HEK293 (cell line): ENCODE measurements around the gene DSC2.

Experiments
- CTCF ChIA-PET: fragments of 350-600 bp; formaldehyde crosslinking; extraction: SDS; loops from one replicate; lab custom pipeline; 2021; ENCODE audit warnings: antibody characterized with exemption; lab: Yijun Ruan, JAX
- POLR2A ChIA-PET: fragments of 300-600 bp; formaldehyde crosslinking; extraction: SDS; loops from one replicate; lab custom pipeline; 2020; ENCODE audit warnings: antibody characterized with exemption, inconsistent platforms; lab: Yijun Ruan, JAX
- H3K27ac ChIP-seq: fragments of 200-500 bp; sonication (Bioruptor generic); 2 replicates; pipeline ENCODE4 v1.5.1; 2014; ENCODE audit warnings: low read depth, low read length, control low read depth, inconsistent platforms; ENCODE audit errors: extremely low read depth
- H3K36me3 ChIP-seq, 2 experiments: fragments of 200-500 bp in 1 of 2; sonication (Bioruptor generic) in 1 of 2; 1 replicate in 1 of 2; 2 replicates in 1 of 2; pipeline ENCODE4 v1.5.1; 2014 to 2017; ENCODE audit warnings: inconsistent platforms in 2 of 2, low read length in 2 of 2; ENCODE audit not compliant: control insufficient read depth in 2 of 2, insufficient read depth in 1 of 2
- H3K4me1 ChIP-seq: fragments of 200-500 bp; sonication (Bioruptor generic); 2 replicates; pipeline ENCODE4 v1.5.1; 2014; ENCODE audit warnings: mild to moderate bottlenecking, low read length, inconsistent platforms; ENCODE audit not compliant: control insufficient read depth, insufficient read depth
- H3K4me3 ChIP-seq: 2 replicates; pipeline ENCODE4 v1.5.1; 2011; ENCODE audit warnings: low read depth, mild to moderate bottlenecking, control low read depth, low read length, moderate library complexity
- H3K9me3 ChIP-seq: fragments of 200-500 bp; sonication (Bioruptor generic); 2 replicates; pipeline ENCODE4 v1.5.1; 2014; ENCODE audit warnings: low read depth, low read length, inconsistent platforms; ENCODE audit not compliant: control insufficient read depth, insufficient read depth
- GFI1B ChIP-seq: fragments of 450-650 bp; formaldehyde crosslinking; IDR thresholded peaks from 2 replicates; pipeline ENCODE4 v1.5.1; 2016; ENCODE audit warnings: missing biosample characterization, missing genetic modification characterization
- HOXD13 ChIP-seq: sonication (generic); formaldehyde crosslinking; IDR thresholded peaks from 2 replicates; pipeline ENCODE4 v1.8.0; 2022; ENCODE audit warnings: missing genetic modification reagents, borderline replicate concordance
- OVOL3 ChIP-seq: fragments of 450-650 bp; formaldehyde crosslinking; IDR thresholded peaks from 2 replicates; pipeline ENCODE4 v1.5.1; 2016; ENCODE audit warnings: missing biosample characterization, missing genetic modification characterization
- REPIN1 ChIP-seq: fragments of 450-650 bp; formaldehyde crosslinking; IDR thresholded peaks from 2 replicates; pipeline ENCODE4 v1.5.1; 2017; ENCODE audit warnings: missing biosample characterization, missing genetic modification characterization, low read depth
- SCRT1 ChIP-seq: fragments of 450-650 bp; formaldehyde crosslinking; IDR thresholded peaks from 2 replicates; pipeline ENCODE4 v1.5.1; 2016; ENCODE audit warnings: missing biosample characterization, missing genetic modification characterization, borderline replicate concordance
- SP2 ChIP-seq: fragments of 450-650 bp; formaldehyde crosslinking; IDR thresholded peaks from 2 replicates; pipeline ENCODE4 v1.5.1; 2016; ENCODE audit warnings: missing biosample characterization, missing genetic modification characterization
- ZBTB48 ChIP-seq: fragments of 450-650 bp; formaldehyde crosslinking; IDR thresholded peaks from 2 replicates; pipeline ENCODE4 v1.5.1; 2016; ENCODE audit warnings: missing biosample characterization, missing genetic modification characterization
- ZEB2 ChIP-seq: fragments of 450-650 bp; formaldehyde crosslinking; IDR thresholded peaks from 2 replicates; pipeline ENCODE4 v1.5.1; 2016; ENCODE audit warnings: missing biosample characterization, missing genetic modification characterization
- ZNF10 ChIP-seq: fragments of 450-650 bp; formaldehyde crosslinking; IDR thresholded peaks from 2 replicates; pipeline ENCODE4 v1.5.1; 2017; ENCODE audit warnings: missing biosample characterization, missing genetic modification characterization
- ZNF112 ChIP-seq: fragments of 450-650 bp; formaldehyde crosslinking; IDR thresholded peaks from 2 replicates; pipeline ENCODE4 v1.5.0; 2017; ENCODE audit warnings: missing biosample characterization, missing genetic modification characterization
- ZNF133 ChIP-seq: fragments of 450-650 bp; formaldehyde crosslinking; IDR thresholded peaks from 2 replicates; pipeline ENCODE4 v1.5.1; 2016; ENCODE audit warnings: missing biosample characterization, missing genetic modification characterization
- ZNF138 ChIP-seq: fragments of 450-650 bp; formaldehyde crosslinking; IDR thresholded peaks from 2 replicates; pipeline ENCODE4 v1.5.1; 2016; ENCODE audit warnings: missing biosample characterization, missing genetic modification characterization, borderline replicate concordance
- ZNF175 ChIP-seq: fragments of 450-650 bp; formaldehyde crosslinking; IDR thresholded peaks from 2 replicates; pipeline ENCODE4 v1.5.1; 2016; ENCODE audit warnings: missing biosample characterization, missing genetic modification characterization
- ZNF2 ChIP-seq: fragments of 450-650 bp; formaldehyde crosslinking; IDR thresholded peaks from 2 replicates; pipeline ENCODE4 v1.5.1; 2016; ENCODE audit warnings: missing biosample characterization, missing genetic modification characterization
- ZNF221 ChIP-seq: fragments of 450-650 bp; formaldehyde crosslinking; IDR thresholded peaks from 2 replicates; pipeline ENCODE4 v1.5.1; 2017; ENCODE audit warnings: missing biosample characterization, missing genetic modification characterization, borderline replicate concordance
- ZNF292 ChIP-seq: fragments of 450-650 bp; formaldehyde crosslinking; IDR thresholded peaks from 2 replicates; pipeline ENCODE4 v1.5.1; 2016; ENCODE audit warnings: low read depth, missing biosample characterization, missing genetic modification characterization, borderline replicate concordance
- ZNF341 ChIP-seq: fragments of 450-650 bp; formaldehyde crosslinking; IDR thresholded peaks from 2 replicates; pipeline ENCODE4; 2016; ENCODE audit warnings: low read depth, missing biosample characterization, missing genetic modification characterization
- ZNF394 ChIP-seq: fragments of 450-650 bp; formaldehyde crosslinking; IDR thresholded peaks from 2 replicates; pipeline ENCODE4 v1.5.1; 2016; ENCODE audit warnings: missing biosample characterization, missing genetic modification characterization, mild to moderate bottlenecking, moderate library complexity, borderline replicate concordance
- ZNF677 ChIP-seq: fragments of 450-650 bp; IDR thresholded peaks from 2 replicates; pipeline ENCODE4 v1.5.0; 2018; ENCODE audit warnings: missing biosample characterization, mild to moderate bottlenecking, missing genetic modification characterization, moderate library complexity
- TF ChIP-seq, protein P1 (sequence below): fragments of 450-650 bp; formaldehyde crosslinking; IDR thresholded peaks from 2 replicates; pipeline ENCODE4 v1.5.1; 2017; ENCODE audit warnings: missing biosample characterization, missing genetic modification characterization
- TF ChIP-seq, protein P2 (sequence below): fragments of 450-650 bp; formaldehyde crosslinking; IDR thresholded peaks from 2 replicates; pipeline ENCODE4 v1.5.1; 2016; ENCODE audit warnings: missing biosample characterization, missing genetic modification characterization
- TF ChIP-seq, protein P3 (sequence below): fragments of 450-650 bp; formaldehyde crosslinking; IDR thresholded peaks from 2 replicates; pipeline ENCODE4 v1.5.1; 2016; ENCODE audit warnings: missing biosample characterization, missing genetic modification characterization
- TF ChIP-seq, protein P4 (sequence below): fragments of 450-650 bp; formaldehyde crosslinking; IDR thresholded peaks from 2 replicates; pipeline ENCODE4 v1.5.1; 2016; ENCODE audit warnings: missing biosample characterization, missing genetic modification characterization
- TF ChIP-seq, protein P5 (sequence below): fragments of 450-650 bp; formaldehyde crosslinking; IDR thresholded peaks from 2 replicates; pipeline ENCODE4 v1.5.1; 2016; ENCODE audit warnings: missing biosample characterization, missing genetic modification characterization

Gene DSC2

DNA sequence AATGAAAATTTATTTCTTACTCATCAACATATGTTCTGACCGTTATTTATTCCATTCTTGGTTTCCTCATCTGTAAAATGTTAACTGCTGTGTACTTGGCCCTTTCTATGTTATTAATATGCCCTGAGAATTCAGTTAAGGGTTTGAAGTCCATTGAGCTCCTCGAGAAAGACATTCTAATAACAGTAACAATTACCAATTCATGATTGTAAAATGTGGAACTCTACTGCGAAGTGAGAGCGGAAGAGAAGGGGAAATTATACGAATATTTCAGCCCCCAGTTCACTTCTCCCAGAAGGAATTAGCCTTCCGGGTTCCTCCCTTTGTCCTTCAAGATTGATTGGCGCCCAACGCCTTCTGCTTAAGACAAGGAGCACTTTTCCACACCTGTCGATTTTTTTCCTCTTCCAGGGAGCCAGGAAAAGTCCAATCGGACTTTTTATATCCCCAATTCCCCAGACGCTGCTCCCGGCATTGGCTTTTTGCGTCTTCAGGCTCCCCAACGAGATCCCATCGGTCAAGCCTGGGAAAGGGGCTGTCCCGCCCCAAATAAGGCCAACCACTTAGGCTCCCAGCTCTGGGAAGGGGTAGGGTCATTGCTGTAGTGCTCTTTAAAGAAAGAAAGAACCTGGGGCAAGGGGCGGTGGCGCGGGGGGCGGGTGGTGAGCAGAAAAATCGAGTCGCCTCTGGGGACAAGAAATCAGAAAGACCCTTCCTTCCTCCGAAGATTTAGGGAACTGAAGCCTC is 1.6 kb downstream of the DSC2 start:
- H3K27ac ChIP-seq, result peak overlapping the region; percentile 88; the same call in 1 of the 2 replicates
- peak overlapping the region; percentile 81 for H3K4me3 ChIP-seq
- ChIA-PET CTCF (interaction anchor here (0.7 kb wide), 1 partner anchor 495 kb away, joined by 3 read pairs; no protein-coding TSS in a partner anchor), POLR2A (interaction anchor here (0.9 to 1.3 kb wide), 2 partner anchors 58 to 61 kb away, joined by 3 to 5 read pairs; partner anchors contain the start of gene DSC3)
- H3K36me3 ChIP-seq, result no peaks in the 10 kb centered on the region
- H3K4me1 ChIP-seq, result peaks cover 6% of the 10 kb centered on the region
- no peaks in the 10 kb centered on the region for H3K9me3 ChIP-seq
- TF ChIP-seq SCRT1 (tag by site-specific recombination) (no peak), ZNF341 (tag by site-specific recombination) (no peak), REPIN1 (tag by site-specific recombination) (no peak), ZNF221 (tag by site-specific recombination) (no peak), ZNF292 (tag by site-specific recombination) (no peak), ZNF112 (tag by site-specific recombination) (no peak), ZNF10 (tag by site-specific recombination) (no peak), ZNF138 (tag by site-specific recombination) (no peak), ZEB2 (tag by site-specific recombination) (no peak), ZNF394 (tag by site-specific recombination) (no peak), ZBTB48 (tag by site-specific recombination) (0 out of 2 replicates have a peak, but pooled peaks have one; percentile 38), ZNF677 (tag by site-specific recombination) (no peak), SP2 (tag by site-specific recombination) (peak; percentile 62), ZNF175 (tag by site-specific recombination) (no peak), HOXD13 (CRISPR knock-in tag) (no peak), GFI1B (tag by site-specific recombination) (no peak), OVOL3 (no peak), ZNF133 (no peak), ZNF2 (no peak)
- TF ChIP-seq, protein P1, sequence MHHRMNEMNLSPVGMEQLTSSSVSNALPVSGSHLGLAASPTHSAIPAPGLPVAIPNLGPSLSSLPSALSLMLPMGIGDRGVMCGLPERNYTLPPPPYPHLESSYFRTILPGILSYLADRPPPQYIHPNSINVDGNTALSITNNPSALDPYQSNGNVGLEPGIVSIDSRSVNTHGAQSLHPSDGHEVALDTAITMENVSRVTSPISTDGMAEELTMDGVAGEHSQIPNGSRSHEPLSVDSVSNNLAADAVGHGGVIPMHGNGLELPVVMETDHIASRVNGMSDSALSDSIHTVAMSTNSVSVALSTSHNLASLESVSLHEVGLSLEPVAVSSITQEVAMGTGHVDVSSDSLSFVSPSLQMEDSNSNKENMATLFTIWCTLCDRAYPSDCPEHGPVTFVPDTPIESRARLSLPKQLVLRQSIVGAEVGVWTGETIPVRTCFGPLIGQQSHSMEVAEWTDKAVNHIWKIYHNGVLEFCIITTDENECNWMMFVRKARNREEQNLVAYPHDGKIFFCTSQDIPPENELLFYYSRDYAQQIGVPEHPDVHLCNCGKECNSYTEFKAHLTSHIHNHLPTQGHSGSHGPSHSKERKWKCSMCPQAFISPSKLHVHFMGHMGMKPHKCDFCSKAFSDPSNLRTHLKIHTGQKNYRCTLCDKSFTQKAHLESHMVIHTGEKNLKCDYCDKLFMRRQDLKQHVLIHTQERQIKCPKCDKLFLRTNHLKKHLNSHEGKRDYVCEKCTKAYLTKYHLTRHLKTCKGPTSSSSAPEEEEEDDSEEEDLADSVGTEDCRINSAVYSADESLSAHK (tag by site-specific recombination), result peak; percentile 95
- TF ChIP-seq, protein P2, sequence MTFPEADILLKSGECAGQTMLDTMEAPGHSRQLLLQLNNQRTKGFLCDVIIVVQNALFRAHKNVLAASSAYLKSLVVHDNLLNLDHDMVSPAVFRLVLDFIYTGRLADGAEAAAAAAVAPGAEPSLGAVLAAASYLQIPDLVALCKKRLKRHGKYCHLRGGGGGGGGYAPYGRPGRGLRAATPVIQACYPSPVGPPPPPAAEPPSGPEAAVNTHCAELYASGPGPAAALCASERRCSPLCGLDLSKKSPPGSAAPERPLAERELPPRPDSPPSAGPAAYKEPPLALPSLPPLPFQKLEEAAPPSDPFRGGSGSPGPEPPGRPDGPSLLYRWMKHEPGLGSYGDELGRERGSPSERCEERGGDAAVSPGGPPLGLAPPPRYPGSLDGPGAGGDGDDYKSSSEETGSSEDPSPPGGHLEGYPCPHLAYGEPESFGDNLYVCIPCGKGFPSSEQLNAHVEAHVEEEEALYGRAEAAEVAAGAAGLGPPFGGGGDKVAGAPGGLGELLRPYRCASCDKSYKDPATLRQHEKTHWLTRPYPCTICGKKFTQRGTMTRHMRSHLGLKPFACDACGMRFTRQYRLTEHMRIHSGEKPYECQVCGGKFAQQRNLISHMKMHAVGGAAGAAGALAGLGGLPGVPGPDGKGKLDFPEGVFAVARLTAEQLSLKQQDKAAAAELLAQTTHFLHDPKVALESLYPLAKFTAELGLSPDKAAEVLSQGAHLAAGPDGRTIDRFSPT, result no peak
- TF ChIP-seq, protein P3, sequence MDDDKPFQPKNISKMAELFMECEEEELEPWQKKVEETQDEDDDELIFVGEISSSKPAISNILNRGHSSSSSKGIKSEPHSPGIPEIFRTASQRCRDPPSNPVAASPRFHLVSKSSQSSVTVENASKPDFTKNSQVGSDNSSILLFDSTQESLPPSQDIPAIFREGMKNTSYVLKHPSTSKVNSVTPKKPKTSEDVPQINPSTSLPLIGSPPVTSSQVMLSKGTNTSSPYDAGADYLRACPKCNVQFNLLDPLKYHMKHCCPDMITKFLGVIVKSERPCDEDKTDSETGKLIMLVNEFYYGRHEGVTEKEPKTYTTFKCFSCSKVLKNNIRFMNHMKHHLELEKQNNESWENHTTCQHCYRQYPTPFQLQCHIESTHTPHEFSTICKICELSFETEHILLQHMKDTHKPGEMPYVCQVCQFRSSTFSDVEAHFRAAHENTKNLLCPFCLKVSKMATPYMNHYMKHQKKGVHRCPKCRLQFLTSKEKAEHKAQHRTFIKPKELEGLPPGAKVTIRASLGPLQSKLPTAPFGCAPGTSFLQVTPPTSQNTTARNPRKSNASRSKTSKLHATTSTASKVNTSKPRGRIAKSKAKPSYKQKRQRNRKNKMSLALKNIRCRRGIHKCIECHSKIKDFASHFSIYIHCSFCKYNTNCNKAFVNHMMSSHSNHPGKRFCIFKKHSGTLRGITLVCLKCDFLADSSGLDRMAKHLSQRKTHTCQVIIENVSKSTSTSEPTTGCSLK (tag by site-specific recombination), result no peak
- TF ChIP-seq, protein P4, sequence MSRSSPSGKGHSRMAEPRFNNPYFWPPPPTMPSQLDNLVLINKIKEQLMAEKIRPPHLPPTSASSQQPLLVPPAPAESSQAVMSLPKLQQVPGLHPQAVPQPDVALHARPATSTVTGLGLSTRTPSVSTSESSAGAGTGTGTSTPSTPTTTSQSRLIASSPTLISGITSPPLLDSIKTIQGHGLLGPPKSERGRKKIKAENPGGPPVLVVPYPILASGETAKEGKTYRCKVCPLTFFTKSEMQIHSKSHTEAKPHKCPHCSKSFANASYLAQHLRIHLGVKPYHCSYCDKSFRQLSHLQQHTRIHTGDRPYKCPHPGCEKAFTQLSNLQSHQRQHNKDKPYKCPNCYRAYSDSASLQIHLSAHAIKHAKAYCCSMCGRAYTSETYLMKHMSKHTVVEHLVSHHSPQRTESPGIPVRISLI (tag by site-specific recombination), result no peak
- TF ChIP-seq, protein P5, sequence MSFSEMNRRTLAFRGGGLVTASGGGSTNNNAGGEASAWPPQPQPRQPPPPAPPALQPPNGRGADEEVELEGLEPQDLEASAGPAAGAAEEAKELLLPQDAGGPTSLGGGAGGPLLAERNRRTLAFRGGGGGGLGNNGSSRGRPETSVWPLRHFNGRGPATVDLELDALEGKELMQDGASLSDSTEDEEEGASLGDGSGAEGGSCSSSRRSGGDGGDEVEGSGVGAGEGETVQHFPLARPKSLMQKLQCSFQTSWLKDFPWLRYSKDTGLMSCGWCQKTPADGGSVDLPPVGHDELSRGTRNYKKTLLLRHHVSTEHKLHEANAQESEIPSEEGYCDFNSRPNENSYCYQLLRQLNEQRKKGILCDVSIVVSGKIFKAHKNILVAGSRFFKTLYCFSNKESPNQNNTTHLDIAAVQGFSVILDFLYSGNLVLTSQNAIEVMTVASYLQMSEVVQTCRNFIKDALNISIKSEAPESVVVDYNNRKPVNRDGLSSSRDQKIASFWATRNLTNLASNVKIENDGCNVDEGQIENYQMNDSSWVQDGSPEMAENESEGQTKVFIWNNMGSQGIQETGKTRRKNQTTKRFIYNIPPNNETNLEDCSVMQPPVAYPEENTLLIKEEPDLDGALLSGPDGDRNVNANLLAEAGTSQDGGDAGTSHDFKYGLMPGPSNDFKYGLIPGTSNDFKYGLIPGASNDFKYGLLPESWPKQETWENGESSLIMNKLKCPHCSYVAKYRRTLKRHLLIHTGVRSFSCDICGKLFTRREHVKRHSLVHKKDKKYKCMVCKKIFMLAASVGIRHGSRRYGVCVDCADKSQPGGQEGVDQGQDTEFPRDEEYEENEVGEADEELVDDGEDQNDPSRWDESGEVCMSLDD (tag by site-specific recombination), result no peak
